ENCODE results near the gene SCARF2.

Gene SCARF2

DNA sequence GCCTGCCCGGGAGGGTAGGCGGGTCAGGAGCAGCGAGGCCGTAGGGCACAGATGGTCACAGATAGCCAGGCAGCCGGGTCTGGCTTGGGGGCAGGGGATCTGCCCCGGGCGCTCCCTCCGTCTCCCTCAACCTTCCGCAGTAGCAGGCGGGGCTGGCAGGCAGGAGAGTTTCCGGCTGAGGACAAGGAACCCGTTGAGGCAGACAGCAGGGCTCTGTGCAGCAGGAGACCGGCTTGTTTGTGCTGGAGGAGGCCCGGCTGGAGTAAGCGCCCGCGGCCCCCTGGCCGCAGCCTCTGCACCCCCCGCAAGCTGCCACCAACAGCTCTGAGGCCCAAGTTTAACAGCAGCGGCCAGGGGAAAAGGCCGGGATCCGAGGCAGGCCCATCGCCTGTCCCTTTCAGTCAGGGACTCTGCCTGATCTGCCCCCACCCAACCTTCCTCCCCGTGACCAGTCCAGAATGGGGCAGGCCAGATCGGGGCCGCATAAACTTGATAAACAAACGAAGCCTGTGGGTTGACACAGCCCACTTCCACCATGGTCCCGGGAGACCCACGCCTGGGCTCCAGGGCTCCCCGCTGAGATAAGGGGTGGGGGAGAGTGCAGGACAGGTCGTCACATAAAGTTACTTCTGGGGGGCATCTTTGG is 13.6 kb downstream of the SCARF2 start:
- TF ChIP-seq, protein P1, sequence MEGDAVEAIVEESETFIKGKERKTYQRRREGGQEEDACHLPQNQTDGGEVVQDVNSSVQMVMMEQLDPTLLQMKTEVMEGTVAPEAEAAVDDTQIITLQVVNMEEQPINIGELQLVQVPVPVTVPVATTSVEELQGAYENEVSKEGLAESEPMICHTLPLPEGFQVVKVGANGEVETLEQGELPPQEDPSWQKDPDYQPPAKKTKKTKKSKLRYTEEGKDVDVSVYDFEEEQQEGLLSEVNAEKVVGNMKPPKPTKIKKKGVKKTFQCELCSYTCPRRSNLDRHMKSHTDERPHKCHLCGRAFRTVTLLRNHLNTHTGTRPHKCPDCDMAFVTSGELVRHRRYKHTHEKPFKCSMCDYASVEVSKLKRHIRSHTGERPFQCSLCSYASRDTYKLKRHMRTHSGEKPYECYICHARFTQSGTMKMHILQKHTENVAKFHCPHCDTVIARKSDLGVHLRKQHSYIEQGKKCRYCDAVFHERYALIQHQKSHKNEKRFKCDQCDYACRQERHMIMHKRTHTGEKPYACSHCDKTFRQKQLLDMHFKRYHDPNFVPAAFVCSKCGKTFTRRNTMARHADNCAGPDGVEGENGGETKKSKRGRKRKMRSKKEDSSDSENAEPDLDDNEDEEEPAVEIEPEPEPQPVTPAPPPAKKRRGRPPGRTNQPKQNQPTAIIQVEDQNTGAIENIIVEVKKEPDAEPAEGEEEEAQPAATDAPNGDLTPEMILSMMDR (IDR thresholded peaks at IDR 0.05; ENCODE audit: insufficient read depth, low read length, missing control alignments) = no peak
- CTCF ChIA-PET = interaction anchor here (1.9 to 3.7 kb wide), 2 partner anchors 30 to 36 kb away, joined by 6 to 11 read pairs; no protein-coding TSS in a partner anchor
- H3K4me3 ChIP-seq (ENCODE audit: low read depth, low read length) = no peak overlapping the region
- POLR2A ChIA-PET = interaction anchor here (1.1 kb wide), 1 partner anchor 12 kb away, joined by 4 read pairs; no protein-coding TSS in a partner anchor
- DNase-seq (ENCODE audit: low read depth, low spot score) = no peak

DNA sequence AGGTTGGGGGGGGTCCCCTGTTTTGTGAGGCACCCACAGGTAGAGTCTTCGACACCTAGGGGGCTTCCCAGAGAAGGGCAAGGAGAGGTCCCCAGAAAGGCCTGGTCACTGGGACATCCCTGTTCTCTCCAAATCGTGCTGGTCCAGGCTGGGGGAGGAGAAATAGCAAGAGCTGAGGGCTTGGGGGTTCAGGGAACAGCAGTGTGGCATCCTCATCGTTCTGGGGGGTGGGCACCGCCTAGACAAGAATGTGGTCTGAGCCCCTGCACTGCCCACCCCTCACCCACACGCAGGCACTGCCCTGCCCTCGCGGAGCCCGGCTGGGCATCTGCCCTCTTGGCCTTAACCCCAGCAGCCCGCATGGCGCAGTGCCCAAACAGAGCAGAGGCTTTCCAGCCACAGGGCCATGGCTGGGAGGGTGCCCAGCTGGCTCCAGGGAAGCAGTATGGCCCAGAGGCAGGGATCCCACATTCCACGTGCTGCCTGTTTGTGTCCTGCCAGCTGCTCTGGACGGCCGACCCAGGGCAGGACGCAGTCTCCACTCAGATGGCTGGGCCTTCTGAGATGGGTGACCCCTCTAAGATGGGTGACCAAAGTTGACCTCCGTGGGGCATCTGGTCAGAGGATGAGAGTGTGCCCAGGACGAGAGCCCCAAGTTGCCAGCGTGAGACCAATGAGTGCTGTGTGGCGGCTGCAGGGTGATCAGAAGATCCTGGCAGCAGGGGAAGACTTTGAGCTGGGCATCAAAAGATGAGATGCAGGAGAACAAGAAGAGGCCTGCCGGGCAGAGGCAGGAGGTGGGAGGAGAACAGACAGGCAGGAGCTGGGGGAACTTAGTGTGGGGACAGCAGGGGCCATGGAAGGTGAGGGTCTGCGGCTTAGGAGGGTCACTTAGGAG is 14.4 kb downstream of the SCARF2 start:
- ChIA-PET CTCF (interaction anchor here (0.7 to 3.7 kb wide), 5 partner anchors 9 to 152 kb away, joined by 3 to 11 read pairs (median 3); no protein-coding TSS in a partner anchor), POLR2A (interaction anchor here (1.1 to 1.5 kb wide), 2 partner anchors 13 to 15 kb away, joined by 4 to 5 read pairs; no protein-coding TSS in a partner anchor)
- DNase-seq (ENCODE audit: low read depth, low spot score) = no peak
- no peak overlapping the region for H3K4me3 ChIP-seq (ENCODE audit: low read depth, low read length)
- TF ChIP-seq, protein P1 (IDR thresholded peaks at IDR 0.05; ENCODE audit: insufficient read depth, low read length, missing control alignments) = no peak

DNA sequence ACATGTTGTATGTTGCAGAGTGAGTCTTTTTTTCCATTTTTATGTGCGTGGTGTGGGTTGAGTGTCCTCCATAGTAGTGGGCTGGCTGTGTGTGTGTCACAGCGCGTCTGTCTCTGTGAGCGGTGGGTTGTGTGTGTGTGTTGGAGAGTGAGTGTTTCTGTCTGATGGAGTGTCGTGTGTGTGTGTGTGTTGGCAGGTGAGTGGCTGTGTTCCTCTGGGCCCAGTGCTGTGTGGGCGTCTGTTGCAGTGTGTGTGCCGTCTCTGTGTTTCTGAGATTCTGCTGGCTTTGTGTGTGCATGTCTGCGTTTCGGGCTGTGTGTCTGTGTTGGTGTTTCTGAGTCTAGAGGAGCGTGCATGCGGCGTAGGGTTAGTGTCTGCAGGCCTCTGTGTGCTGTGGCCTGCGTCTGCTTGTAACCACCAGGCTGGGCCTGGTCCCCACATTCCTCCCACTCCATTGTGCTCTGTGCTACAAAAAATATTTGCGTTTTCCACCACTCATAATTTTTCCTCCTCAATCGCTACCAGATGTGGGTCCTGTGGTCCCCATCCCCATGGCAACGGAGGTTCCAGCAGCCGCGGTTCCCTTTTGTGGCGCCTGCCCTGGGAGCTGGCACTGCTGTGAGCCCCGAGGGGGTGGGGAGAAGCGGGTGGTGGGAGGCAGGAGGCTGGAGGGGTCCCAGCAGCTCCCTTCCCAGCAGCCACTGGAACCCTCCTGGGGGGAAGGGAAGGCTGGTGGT is 15.2 kb downstream of the SCARF2 start:
- ChIA-PET CTCF (interaction anchor here (0.7 to 3.7 kb wide), 7 partner anchors 10 to 153 kb away, joined by 3 to 11 read pairs (median 3); no protein-coding TSS in a partner anchor), POLR2A (interaction anchor here (1.5 kb wide), 1 partner anchor 16 kb away, joined by 5 read pairs; no protein-coding TSS in a partner anchor)
- DNase-seq (ENCODE audit: low read depth, low spot score) = peak; percentile 38
- no peak overlapping the region for H3K4me3 ChIP-seq (ENCODE audit: low read depth, low read length)
- TF ChIP-seq, protein P1 (IDR thresholded peaks at IDR 0.05; ENCODE audit: insufficient read depth, low read length, missing control alignments) = no peak

DNA sequence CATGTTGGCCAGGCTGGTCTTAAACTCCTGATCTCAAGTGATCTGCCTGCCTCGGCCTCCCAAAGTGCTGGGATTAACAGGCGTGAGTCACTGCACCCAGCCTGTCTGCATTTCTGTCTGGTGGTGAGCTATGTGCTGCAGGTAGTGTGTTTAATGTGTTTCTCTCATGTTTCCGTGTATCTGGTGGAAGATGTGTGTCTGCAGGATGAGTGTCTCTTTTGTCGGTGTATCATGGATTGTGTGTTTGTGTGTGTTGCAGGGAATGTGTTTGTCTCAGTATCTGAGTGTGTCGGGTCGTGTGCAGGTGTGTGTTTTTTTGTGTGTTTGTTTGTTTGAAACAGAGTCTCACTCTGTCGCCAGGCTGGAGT is 16.1 kb downstream of the SCARF2 start:
- CTCF ChIA-PET = interaction anchor here (1.1 to 3.7 kb wide), 3 partner anchors 9 to 33 kb away, joined by 3 to 11 read pairs (median 5); no protein-coding TSS in a partner anchor
- TF ChIP-seq, protein P1 (IDR thresholded peaks at IDR 0.05; ENCODE audit: insufficient read depth, low read length, missing control alignments) = no peak

DNA sequence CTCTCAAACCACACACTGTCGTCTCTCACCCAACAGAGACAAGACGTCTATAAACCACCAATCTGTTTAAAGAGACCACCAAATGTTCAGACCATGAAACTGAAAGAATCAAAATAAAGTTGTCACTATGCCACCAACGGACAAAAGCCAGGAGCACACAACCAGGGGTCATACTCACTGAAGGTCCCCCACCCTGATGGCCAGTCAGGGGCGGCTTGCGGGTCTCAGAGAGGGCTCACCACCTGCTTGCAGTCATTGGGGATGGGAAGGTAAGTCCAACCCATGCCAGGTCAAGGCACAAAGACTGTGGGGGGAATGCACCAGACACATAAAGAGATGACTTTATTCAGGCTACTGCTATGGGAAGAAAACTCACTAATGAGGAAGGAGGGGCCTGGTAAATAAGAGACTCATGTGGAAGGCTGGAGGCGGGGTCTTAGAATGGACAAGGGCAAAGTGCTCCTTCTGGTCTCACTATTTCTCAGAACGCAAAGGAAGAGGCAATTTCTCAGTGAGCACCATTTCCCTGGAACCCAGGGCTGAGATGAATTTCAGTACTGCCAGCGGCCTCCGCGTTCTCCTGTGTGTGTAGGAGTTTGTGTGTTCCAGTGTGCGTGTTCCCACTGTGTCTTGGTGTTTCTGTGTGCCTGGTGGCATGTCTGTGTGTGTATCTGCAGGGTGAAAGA is 17.3 kb downstream of the SCARF2 start:
- H3K4me3 ChIP-seq (ENCODE audit: low read depth, low read length) = no peak overlapping the region
- ChIA-PET CTCF (interaction anchor here (4.8 to 5.5 kb wide), 2 partner anchors 12 to 35 kb away, joined by 38 to 152 read pairs; no protein-coding TSS in a partner anchor), POLR2A (no interaction called here)
- TF ChIP-seq, protein P1 (IDR thresholded peaks at IDR 0.05; ENCODE audit: insufficient read depth, low read length, missing control alignments) = no peak
- no peak for DNase-seq (ENCODE audit: low read depth, low spot score)

More for the DNA sequence above, 16.1 kb downstream of the SCARF2 start:
- H3K4me3 ChIP-seq (ENCODE audit: low read depth, low read length) = no peak overlapping the region
- POLR2A ChIA-PET = interaction anchor here (1.0 kb wide), 1 partner anchor 98 kb away, joined by 4 read pairs; no protein-coding TSS in a partner anchor
- no peak for DNase-seq (ENCODE audit: low read depth, low spot score)
